Activated naive CD4-positive, alpha-beta T cell treated with anti-CD3 and anti-CD28 coated beads for 36 hours (primary cell): Measurements from ENCODE around the gene IBA57. TPM values are rescaled to one million over a fixed set of nuclear protein-coding genes. Genes with fewer than 3 reads are reported as not detected.
"Not testable (repeated sequence)": the region's sequence is repeated elsewhere in the genome, so short reads cannot be mapped to it uniquely, and the experiment has no call there.

Experiments
- CTCF ChIA-PET: fragments of 350-600 bp; sonication (Branson Sonifier 250); formaldehyde crosslinking; loops from one replicate; lab custom pipeline; 2021; ENCODE audit warnings: antibody characterized with exemption; lab: Charles Lee
- DNase-seq: peaks from one replicate; pipeline ENCODE4 v3.0.0-alpha.2; 2020
- H3K27ac Mint-ChIP-seq: one replicate; pipeline ENCODE4 v1.8.0; 2021; ENCODE audit warnings: mild to moderate bottlenecking, mixed read lengths
- H3K27me3 Mint-ChIP-seq: one replicate; pipeline ENCODE4 v1.8.0; 2021; ENCODE audit warnings: low read depth, mixed read lengths
- H3K36me3 Mint-ChIP-seq: one replicate; pipeline ENCODE4 v1.8.0; 2021; ENCODE audit warnings: low read depth, mixed read lengths
- H3K4me1 Mint-ChIP-seq: one replicate; pipeline ENCODE4 v1.8.0; 2021; ENCODE audit warnings: low read depth, mixed read lengths
- H3K4me3 Mint-ChIP-seq: one replicate; pipeline ENCODE4 v1.8.0; 2021; ENCODE audit warnings: mild to moderate bottlenecking, moderate library complexity, mixed read lengths
- H3K9me3 Mint-ChIP-seq: one replicate; pipeline ENCODE4 v1.8.0; 2021; ENCODE audit warnings: mixed read lengths
- intact Hi-C: fragments of 100-400 bp; cut with micrococcal nuclease; formaldehyde crosslinking; loops from one replicate; pipeline ENCODE4 v1.15.1; 2023
- total RNA-seq, 2 experiments: library from RNA; stranded (reverse); gene quantifications; one replicate each; pipeline ENCODE4 v1.2.3, GENCODE V29; 2021

The IBA57 gene
- total RNA-seq, 2 experiments from 2014 or later: 4.9 to 5.5 TPM

DNA sequence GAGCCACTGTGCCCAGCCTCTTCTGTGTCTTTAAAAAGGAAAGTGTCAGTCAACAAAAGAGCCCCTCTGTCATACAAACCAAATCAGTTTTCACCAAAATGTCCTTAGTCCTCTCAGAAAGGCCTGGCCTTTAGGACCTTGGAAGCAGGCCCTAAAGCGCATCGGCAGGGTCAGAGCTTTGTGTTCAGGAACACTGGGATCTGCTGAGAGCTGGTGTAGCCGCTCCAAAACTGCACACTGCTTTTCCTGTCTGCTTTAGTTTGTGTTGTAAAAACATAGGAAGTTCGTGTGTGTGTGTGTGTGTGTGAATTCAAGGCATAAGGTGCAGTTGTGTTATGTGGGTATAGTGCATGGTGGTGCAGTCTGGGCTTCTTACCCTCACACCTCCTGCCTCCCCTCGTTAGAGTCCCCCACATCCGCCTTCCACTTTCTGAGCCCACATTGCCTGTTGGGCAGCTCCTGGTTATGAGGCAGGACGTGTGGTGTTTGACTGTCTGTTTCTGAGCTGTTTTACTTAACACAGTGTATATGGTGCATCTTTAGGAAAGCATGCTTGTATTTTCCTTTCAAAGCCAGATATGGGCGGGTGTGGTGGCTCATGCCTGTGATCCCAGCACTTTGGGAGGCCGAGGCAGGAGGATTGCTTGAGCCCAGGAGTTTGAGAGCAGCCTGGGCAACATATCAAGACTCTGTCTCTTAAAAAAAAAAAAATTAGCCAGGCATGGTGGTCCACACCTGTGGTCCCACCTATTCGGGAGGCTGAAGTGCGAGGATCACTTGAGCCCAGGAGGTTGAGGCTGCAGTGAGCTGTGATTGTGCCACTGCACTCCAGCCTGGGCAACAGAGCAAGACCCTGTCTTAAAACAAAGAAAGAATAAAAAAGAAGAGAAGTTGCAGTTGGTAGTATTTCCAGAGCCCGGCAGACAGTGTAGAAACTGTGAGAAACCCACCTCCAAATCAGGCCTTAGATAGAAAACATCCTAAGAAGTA, 12.4 kb downstream of the IBA57 start:
- CTCF ChIA-PET: interaction anchor here (1.3 to 1.5 kb wide), 2 partner anchors 10 to 47 kb away, joined by 3 to 4 read pairs; no protein-coding TSS in a partner anchor

DNA sequence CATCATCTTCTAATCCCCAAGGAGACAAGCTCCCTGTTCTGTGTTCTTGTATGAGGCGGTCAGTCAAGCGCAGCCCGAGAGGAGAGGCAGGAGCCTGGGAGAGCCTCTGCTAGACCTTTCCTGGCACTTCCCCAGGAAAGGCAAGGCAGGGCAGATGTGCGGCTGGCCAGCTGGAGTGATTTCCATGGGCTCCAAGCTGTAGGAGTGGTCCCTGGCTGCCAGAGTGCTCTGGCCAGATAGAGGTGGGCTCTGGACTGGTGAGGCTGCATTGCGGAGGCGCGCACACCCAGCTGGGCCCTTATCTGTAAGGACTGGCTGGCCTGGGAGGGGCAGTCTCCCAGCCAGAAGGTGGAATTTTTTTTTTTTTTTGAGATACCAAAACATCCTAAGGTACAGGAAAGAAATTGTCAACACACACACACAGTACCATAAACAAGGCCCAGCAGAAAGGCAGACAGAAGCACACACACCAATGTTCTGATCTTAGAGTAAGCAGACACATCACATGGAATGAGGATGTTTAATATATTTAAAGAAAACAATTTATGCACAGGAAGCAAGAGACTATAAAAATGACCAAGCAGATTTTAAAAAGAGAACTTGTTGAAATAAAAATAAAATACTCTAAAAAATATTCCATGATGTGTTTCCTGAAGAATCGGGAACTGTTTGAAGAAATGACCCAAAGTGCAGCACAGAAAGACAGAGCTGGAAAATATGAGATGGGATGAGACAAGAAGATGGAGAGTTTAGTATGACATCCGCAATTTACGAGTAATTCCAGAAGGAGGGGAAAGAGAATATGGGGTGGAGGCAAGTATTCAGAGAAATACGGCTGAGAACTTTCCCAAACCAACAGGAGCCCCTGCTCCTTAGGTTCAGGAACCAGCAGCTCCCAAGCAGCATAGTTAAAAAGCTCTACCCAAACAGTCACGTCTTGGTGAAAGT, 13.4 kb downstream of the IBA57 start:
- H3K27me3 Mint-ChIP-seq: no peaks in the 10 kb centered on the region
- no peak overlapping the region for H3K27ac Mint-ChIP-seq
- no peak for DNase-seq

More for the DNA sequence above, 12.4 kb downstream of the IBA57 start:
- Mint-ChIP-seq H3K4me1 (no peaks in the 10 kb centered on the region), H3K36me3 (no peaks in the 10 kb centered on the region), H3K27ac (no peak overlapping the region), H3K9me3 (no peaks in the 10 kb centered on the region), H3K27me3 (no peaks in the 10 kb centered on the region), H3K4me3 (no peak overlapping the region)
- DNase-seq: no peak
- intact Hi-C loops: no loop called here

DNA sequence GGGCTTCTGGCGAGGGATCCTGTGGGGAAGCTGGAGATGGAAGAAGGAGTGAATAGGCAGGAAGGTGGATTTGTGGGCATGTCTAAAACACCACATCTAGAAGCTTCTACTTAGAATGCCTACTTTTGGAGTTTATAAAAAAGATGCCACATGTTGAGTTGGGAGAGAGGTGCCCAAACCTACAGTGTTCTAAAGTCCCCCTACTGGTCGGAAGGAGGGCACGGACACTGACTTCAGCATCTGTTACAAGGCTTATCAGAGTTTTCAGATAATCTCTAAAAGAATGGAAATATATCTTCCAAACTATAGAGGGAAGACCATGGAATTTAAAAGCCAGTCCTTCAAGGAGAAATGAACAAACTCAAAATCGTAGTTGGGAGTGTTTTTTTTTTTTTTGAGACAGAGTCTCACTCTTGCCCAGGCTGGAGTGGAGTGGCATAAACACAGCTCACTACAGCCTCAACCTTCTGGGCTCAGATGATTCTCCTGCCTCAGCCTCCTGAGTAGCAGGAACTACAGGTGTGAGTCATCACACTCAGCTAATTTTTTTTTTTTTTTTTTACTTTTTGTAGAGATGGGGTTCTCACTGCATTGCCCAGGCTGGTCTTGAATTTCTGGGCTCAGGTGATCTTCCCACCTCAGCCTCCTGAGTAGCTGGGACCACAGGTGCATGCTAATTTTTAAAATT, 14.8 kb downstream of the IBA57 start:
- Mint-ChIP-seq H3K9me3 (no peaks in the 10 kb centered on the region), H3K4me1 (no peaks in the 10 kb centered on the region), H3K4me3 (no peak overlapping the region), H3K36me3 (no peaks in the 10 kb centered on the region), H3K27me3 (no peaks in the 10 kb centered on the region), H3K27ac (no peak overlapping the region)
- no peak for DNase-seq
- CTCF ChIA-PET: interaction anchor here (0.7 to 1.6 kb wide), 4 partner anchors 13 to 276 kb away, joined by 3 to 9 read pairs (median 5); no protein-coding TSS in a partner anchor
- intact Hi-C loops: no loop called here

More for the DNA sequence above, 13.4 kb downstream of the IBA57 start:
- CTCF ChIA-PET: interaction anchor here (0.6 to 1.5 kb wide), 4 partner anchors 9 to 48 kb away, joined by 3 to 5 read pairs (median 4); no protein-coding TSS in a partner anchor
- no peaks in the 10 kb centered on the region for H3K9me3 Mint-ChIP-seq
- intact Hi-C loops: no loop called here
- H3K36me3 Mint-ChIP-seq: no peaks in the 10 kb centered on the region
- no peak overlapping the region for H3K4me3 Mint-ChIP-seq
- no peaks in the 10 kb centered on the region for H3K4me1 Mint-ChIP-seq

- intact Hi-C loops: no loop called here
- H3K27ac Mint-ChIP-seq: no peak overlapping the region
- H3K27me3 Mint-ChIP-seq: no peaks in the 10 kb centered on the region
- H3K36me3 Mint-ChIP-seq: no peaks in the 10 kb centered on the region
- CTCF ChIA-PET: interaction anchor here (0.7 to 1.6 kb wide), 5 partner anchors 12 to 275 kb away, joined by 3 to 9 read pairs (median 5); no protein-coding TSS in a partner anchor
- peaks cover 6% of the 10 kb centered on the region for H3K4me1 Mint-ChIP-seq
- H3K9me3 Mint-ChIP-seq: no peaks in the 10 kb centered on the region
- no peak for DNase-seq
- H3K4me3 Mint-ChIP-seq: no peak overlapping the region
These were observed 15.5 kb downstream of the IBA57 start for GRCh38 chr1:228180959-228181644.

GRCh38 chr1:228181645-228182034, 16.0 kb downstream of the IBA57 start:
- intact Hi-C loops: no loop called here
- CTCF ChIA-PET: interaction anchor here (0.9 to 1.4 kb wide), 2 partner anchors 12 to 182 kb away, joined by 3 to 5 read pairs; no protein-coding TSS in a partner anchor
- no peak for DNase-seq
- H3K27me3 Mint-ChIP-seq: no peaks in the 10 kb centered on the region
- peaks cover 7% of the 10 kb centered on the region for H3K4me1 Mint-ChIP-seq
- no peaks in the 10 kb centered on the region for H3K9me3 Mint-ChIP-seq
- no peaks in the 10 kb centered on the region for H3K36me3 Mint-ChIP-seq
- no peak overlapping the region for H3K4me3 Mint-ChIP-seq
- H3K27ac Mint-ChIP-seq: no peak overlapping the region

- DNase-seq: no peak
- Mint-ChIP-seq H3K4me1 (peaks cover 7% of the 10 kb centered on the region), H3K9me3 (no peaks in the 10 kb centered on the region), H3K27ac (no peak overlapping the region), H3K4me3 (no peak overlapping the region), H3K36me3 (no peaks in the 10 kb centered on the region), H3K27me3 (no peaks in the 10 kb centered on the region)
- CTCF ChIA-PET: interaction anchor here (1.4 kb wide), 1 partner anchor 11 kb away, joined by 5 read pairs; no protein-coding TSS in a partner anchor
- intact Hi-C loops: no loop called here
These were observed 16.9 kb downstream of the IBA57 start for GRCh38 chr1:228182296-228183030.

- Mint-ChIP-seq H3K36me3 (no peaks in the 10 kb centered on the region), H3K4me1 (peaks cover 7% of the 10 kb centered on the region), H3K27ac (no peak overlapping the region), H3K9me3 (no peaks in the 10 kb centered on the region), H3K4me3 (no peak overlapping the region), H3K27me3 (no peaks in the 10 kb centered on the region)
- DNase-seq: no peak
- intact Hi-C loops: no loop called here
- CTCF ChIA-PET: no interaction called here
These were observed 18.5 kb downstream of the IBA57 start for GRCh38 chr1:228184152-228184551.

DNA sequence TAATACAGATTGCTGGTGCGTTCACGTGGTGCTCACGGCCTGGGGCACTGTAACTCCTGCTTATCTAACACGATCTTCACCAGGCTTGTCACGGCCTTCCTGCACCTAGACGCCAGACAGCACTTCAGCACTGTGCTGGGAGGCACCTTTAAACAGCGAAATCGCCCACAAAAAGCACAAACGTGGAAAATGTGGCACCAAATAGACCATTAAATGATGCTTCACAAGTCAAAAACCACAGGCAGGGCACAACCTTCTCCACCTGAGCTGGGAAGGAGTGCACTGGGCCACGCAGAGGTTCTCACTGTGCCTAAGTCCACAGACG, 20.0 kb downstream of the IBA57 start:
- Mint-ChIP-seq H3K9me3 (no peaks in the 10 kb centered on the region), H3K27me3 (no peaks in the 10 kb centered on the region), H3K27ac (no peak overlapping the region), H3K36me3 (no peaks in the 10 kb centered on the region), H3K4me3 (no peak overlapping the region), H3K4me1 (peaks cover 7% of the 10 kb centered on the region)
- intact Hi-C loops: no loop called here
- DNase-seq: no peak
- CTCF ChIA-PET: interaction anchor here (1.6 kb wide), 1 partner anchor 186 kb away, joined by 3 read pairs; no protein-coding TSS in a partner anchor

DNA sequence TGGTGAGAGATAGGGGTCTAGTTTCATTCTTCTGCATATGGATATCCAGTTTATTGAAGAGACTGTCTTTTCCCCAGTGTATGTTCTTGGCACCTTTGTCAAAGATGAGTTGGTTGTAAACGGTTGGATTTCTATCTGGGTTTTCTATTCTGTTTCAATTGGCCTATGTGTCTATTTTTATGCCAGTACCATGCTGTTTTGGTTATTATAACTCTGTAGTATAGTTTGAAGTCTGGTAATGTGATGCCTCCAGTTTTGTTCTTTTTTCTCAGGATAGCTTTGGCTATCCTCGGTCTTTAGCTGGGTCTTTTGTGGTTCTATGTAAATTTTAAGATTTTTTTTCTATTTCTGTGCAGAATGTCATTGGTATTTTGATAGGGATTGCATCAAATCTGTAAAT, 22.6 kb downstream of the IBA57 start:
- H3K27ac Mint-ChIP-seq, intact Hi-C loops, H3K4me3 Mint-ChIP-seq, H3K9me3 Mint-ChIP-seq, H3K27me3 Mint-ChIP-seq, DNase-seq, H3K36me3 Mint-ChIP-seq, H3K4me1 Mint-ChIP-seq: not testable (repeated sequence)
- CTCF ChIA-PET: interaction anchor here (1.3 kb wide), 1 partner anchor 25 kb away, joined by 3 read pairs; no protein-coding TSS in a partner anchor

- no peak for DNase-seq
- H3K9me3 Mint-ChIP-seq: no peaks in the 10 kb centered on the region
- CTCF ChIA-PET: interaction anchor here (1.5 to 1.6 kb wide), 2 partner anchors 22 to 191 kb away, joined by 3 to 4 read pairs; no protein-coding TSS in a partner anchor
- no peak overlapping the region for H3K27ac Mint-ChIP-seq
- peaks cover 7% of the 10 kb centered on the region for H3K4me1 Mint-ChIP-seq
- no peak overlapping the region for H3K4me3 Mint-ChIP-seq
- intact Hi-C loops: no loop called here
- no peaks in the 10 kb centered on the region for H3K27me3 Mint-ChIP-seq
- no peaks in the 10 kb centered on the region for H3K36me3 Mint-ChIP-seq
These were observed 24.6 kb downstream of the IBA57 start for GRCh38 chr1:228190182-228190581.
